Kidney tubule cell (primary cell): ENCODE data around the gene OVCH1.

Experiments used
- DNase-seq: peaks from one replicate; pipeline ENCODE4 v3.0.0-alpha.2; 2018; ENCODE audit warnings: low spot score

OVCH1 gene

GRCh38 chr12:29497588-29497987 is at the start of gene OVCH1:
TSS of gene OVCH1 (minus strand) at chr12:29497686. CDS start at chr12:29497686, 0 bp downstream.
- DNase-seq = no peak

- no peak for DNase-seq
Measured at GRCh38 chr12:29547151-29547632, 49.7 kb upstream of the OVCH1 start.

- DNase-seq = no peak
Measured at GRCh38 chr12:29546000-29546399, 48.5 kb upstream of the OVCH1 start.

- no peak for DNase-seq
Measured at GRCh38 chr12:29545102-29545467, 47.6 kb upstream of the OVCH1 start.

- DNase-seq = no peak
Measured at GRCh38 chr12:29544428-29545101, 47.1 kb upstream of the OVCH1 start.

- DNase-seq = no peak
Measured at GRCh38 chr12:29543036-29543435, 45.5 kb upstream of the OVCH1 start.

GRCh38 chr12:29537298-29537697 is 39.8 kb upstream of the OVCH1 start:
- peak; percentile 26 for DNase-seq

- DNase-seq = no peak
Measured at GRCh38 chr12:29534935-29535334, 37.4 kb upstream of the OVCH1 start.

GRCh38 chr12:29533815-29534489 is 36.5 kb upstream of the OVCH1 start:
- DNase-seq = no peak

- no peak for DNase-seq
Measured at GRCh38 chr12:29531471-29531870, 34.0 kb upstream of the OVCH1 start.

- DNase-seq = no peak
Measured at GRCh38 chr12:29530436-29530835, 33.0 kb upstream of the OVCH1 start.

- no peak for DNase-seq
Measured at GRCh38 chr12:29528161-29528560, 30.7 kb upstream of the OVCH1 start.

- no peak for DNase-seq
Measured at GRCh38 chr12:29521951-29522350, 24.5 kb upstream of the OVCH1 start.

GRCh38 chr12:29519585-29520182 is 22.2 kb upstream of the OVCH1 start:
- DNase-seq = peak; percentile 47

- no peak for DNase-seq
Measured at GRCh38 chr12:29518407-29518806, 20.9 kb upstream of the OVCH1 start.

GRCh38 chr12:29517264-29517663 is 19.8 kb upstream of the OVCH1 start:
- DNase-seq = peak; percentile 2

- no peak for DNase-seq
Measured at GRCh38 chr12:29516431-29516875, 19.0 kb upstream of the OVCH1 start.

- DNase-seq = no peak
Measured at GRCh38 chr12:29510591-29511185, 13.2 kb upstream of the OVCH1 start.

GRCh38 chr12:29509503-29509902 is 12.0 kb upstream of the OVCH1 start:
- no peak for DNase-seq

- no peak for DNase-seq
Measured at GRCh38 chr12:29508949-29509348, 11.5 kb upstream of the OVCH1 start.

- DNase-seq = no peak
Measured at GRCh38 chr12:29505122-29505521, 7.6 kb upstream of the OVCH1 start.

- DNase-seq = no peak
Measured at GRCh38 chr12:29503283-29503682, 5.8 kb upstream of the OVCH1 start.

- DNase-seq = no peak
Measured at GRCh38 chr12:29499235-29499634, 1.7 kb upstream of the OVCH1 start.
